Fibroblast of peridontal ligament (primary cell): ENCODE data around the gene SIRT7.
A peak's percentile ranks its signal among the peaks of the same experiment; 100 is the strongest.

Source experiments
- DNase-seq: peaks from one replicate; pipeline ENCODE4 v3.0.0-alpha.2; 2010; ENCODE audit errors: extremely low read depth

Gene SIRT7

DNA sequence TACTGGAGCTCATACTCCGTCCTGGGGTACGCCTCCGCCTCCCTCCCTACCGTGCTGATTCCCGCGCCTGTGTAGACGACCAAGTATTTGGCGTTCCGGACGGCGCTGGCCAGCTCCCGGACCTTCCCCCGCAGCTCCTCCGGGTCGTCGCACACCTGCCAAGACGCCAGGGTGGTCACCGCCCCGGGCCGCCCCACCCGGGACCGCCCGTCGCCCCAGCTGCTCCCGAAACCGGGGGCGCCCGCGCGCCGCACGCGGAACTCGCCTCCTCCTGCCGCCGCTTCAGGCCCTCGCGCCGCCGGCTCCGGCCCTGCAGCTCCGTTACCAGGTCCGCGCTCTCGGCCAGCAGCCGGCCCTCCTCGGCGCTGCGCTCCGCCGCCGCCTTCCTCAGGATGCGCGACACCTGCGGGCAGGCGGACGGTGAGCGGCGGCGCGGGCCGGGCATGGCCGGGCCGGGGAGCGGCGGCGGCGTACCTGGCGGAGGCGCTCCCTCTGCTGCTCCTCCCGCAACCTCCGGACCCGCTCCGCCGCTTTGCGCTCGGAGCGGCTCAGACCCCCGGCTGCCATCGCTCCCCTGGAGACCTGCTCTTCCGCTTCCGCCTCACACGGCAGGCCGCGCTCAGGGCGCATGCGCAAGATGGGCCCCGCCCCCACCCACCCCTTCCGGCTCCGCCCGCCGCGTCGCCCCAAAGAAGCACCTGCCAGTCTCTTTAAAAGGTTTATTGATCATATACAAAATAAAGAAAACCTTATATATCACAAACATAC, at the start of gene SIRT7:
SIRT7 (minus strand) TSS at position 612 of the 768 bp plus-strand sequence; CDS start at position 567, 45 bp downstream.
- peak; percentile 51 for DNase-seq

DNA sequence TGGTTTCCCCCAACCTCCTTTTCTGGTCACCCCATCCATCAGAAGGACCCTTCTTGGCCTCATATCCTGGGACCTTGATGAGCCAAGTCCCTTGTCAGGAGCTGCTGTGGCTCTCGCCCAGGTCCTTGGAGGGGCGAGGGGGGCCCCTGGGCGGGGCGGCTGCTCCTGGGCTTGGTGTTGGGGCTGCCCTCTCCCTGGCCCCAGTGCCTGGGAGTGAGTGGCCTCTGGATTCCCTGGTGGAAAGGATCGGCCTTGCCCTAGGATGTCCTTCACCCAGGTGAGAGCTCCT, 49.2 kb upstream of the SIRT7 start:
- DNase-seq = no peak

DNA sequence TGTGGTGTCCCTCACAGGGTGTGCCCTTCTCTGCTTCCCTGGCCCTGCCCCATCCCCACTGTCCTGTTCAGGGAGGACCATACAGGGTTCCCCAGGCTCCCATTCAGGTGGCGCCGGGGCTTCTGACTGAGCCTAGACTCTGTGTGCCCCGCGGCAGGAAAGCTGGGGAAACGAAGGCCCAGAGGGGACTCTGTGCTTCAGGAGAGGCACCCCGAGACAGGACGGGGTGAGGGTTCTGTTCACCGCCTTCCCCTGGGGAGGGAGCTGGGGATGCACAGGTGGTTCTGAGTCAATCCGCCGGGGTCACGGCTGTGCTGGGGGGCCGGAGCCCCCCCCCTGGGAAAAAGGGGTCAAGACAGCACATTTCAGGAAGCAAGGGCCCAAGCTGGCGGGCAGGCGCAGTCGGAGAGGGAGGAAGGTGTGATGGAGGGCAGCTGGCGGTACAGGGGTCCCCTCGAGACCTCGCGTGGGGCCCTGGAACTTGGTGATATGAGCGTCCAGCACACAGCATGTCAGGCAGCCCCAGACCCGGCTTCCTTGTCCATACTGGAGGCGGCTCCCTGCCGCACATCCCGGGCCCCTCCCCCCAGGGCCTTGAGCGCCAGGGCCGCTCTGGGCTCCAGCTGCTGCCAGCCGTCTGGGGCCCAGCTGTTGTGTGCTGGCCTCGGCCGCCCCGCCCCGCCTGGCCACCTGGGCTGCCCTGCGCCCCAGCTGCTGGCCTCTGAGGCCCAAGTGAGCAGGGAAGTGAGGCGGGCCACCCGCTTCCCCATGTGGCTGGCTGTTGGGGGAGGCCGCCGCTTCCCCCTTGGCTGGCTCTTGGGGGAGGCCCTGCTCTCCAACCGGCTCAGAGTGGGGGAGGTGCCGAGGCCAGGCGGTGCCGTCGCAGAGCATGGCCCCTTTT, 48.6 kb upstream of the SIRT7 start:
- DNase-seq = no peak

GRCh38 chr17:81964081-81964849, 46.3 kb upstream of the SIRT7 start:
- no peak for DNase-seq

- no peak for DNase-seq
Observed at GRCh38 chr17:81962499-81963441, 44.8 kb upstream of the SIRT7 start.

GRCh38 chr17:81961521-81962498, 43.8 kb upstream of the SIRT7 start:
- DNase-seq = no peak

GRCh38 chr17:81961087-81961511, 43.1 kb upstream of the SIRT7 start, which contains the start of gene NOTUM:
Gene NOTUM (minus strand): TSS chr17:81961187. CDS start chr17:81960909, 278 bp downstream.
- DNase-seq = peak; percentile 6

DNA sequence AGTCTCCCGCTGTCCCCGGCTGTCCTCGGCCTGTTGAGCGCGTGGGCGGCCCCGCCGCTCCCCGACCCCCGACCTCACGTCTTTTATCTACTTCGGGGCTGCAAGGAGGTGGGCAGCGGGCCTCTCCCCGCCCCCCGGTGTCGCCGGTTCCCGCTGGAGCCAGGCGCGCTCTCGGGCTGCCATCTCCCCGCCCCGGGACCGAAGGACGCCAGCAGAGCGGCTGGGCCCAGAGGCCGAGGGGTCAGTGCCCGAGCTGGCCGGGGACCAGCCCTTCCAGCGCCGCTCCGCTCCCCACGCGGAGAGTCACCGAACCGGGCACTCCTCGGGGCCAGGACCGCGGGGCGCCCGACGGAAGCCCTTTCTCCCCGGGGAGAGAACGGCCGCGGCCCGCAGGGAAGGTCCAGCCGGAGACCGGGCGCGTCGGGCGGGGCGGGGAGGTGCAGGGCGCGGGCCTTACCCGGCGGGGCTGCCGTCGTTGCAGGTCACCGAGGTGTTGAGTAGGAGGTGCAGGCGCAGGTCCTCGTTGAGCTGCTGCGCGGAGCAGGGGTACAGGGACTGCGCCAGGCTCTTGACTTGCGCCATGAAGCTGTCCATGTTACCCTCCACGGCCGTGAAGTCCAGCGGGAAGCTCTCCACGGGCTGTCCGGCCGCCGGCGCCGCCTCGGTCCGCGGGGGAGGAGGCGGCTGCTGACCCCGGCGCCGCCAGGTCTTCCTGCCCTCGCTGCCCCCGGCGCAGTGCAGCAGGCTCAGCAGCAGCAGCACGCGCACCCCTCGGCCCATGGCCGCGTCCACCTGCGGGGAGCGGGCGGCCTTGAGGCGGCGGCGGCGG, 42.4 kb upstream of the SIRT7 start:
- no peak for DNase-seq

DNA sequence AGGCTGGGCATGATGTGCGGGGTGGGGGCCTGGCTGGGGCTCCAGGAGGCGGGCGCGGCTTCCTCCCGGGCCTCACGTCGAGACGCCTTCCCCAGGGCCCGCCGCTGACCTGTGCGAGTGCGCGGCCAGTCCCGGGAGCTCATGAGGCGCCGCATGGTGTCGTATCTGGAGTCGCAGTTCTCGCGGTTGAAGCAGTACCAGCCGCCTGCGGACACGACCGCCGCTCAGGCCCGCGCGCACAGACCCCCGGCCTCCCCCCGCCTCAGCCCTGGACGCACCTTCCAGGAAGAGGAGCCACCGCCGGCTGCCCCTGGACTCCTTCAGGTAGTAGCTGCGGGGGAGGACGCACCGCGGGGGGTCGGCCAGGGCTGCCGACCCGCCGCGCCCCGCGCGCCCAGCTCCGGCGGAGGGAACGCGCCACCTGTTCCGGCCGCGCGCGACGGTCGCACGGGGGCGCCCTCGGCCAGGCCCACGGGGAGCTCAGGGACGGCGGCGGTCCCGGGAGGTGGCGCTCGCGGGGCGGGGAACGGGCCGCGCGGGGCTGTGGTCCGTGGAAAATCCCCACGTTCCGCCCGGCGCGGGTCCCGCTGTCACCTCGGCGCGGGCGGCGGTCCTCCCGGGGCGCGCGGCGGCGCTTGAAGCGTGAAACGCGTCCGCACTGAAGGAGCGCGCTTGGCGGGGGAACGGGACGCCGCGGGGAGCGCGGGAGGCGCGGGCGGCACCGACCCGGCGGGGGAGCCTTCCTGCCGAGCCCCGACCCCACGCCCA, 41.6 kb upstream of the SIRT7 start:
- DNase-seq = peak; percentile 18

DNA sequence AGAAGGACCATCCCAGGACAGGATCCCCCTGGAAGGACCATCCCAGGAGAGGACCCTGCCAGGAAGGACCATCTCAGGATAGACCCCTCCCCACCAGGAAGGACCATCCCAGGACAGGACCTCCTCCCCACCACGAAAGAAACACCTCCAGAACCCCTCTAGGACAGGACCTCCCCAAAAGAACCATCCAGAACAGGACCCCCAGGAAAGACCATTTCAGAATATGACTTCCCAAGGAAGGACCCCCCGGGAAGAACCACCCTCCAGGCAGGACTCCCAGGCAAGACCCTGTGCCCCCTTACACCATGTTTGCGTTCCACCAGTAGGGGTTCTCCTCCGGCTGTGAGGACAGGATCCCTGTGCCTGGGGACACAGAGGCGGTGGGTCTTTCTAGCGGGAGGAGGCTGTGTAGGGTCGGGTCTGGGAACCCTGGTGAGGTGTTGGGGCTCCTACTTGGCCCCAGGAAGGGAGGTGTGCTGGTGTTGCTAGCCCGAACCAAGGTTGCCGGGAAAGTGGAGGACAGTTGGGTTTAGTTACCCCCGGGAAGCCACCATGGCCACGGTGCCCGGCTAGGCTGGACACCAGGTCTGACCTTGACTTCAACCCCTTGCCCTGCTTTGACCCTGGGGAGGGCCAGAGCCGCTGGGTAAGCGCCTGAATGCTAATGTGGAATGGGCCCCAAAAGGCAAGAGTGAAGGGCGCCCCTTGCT, 40.8 kb upstream of the SIRT7 start:
- no peak for DNase-seq

GRCh38 chr17:81957691-81958432, 39.9 kb upstream of the SIRT7 start:
- no peak for DNase-seq

GRCh38 chr17:81956607-81957589, 38.9 kb upstream of the SIRT7 start:
- no peak for DNase-seq

DNA sequence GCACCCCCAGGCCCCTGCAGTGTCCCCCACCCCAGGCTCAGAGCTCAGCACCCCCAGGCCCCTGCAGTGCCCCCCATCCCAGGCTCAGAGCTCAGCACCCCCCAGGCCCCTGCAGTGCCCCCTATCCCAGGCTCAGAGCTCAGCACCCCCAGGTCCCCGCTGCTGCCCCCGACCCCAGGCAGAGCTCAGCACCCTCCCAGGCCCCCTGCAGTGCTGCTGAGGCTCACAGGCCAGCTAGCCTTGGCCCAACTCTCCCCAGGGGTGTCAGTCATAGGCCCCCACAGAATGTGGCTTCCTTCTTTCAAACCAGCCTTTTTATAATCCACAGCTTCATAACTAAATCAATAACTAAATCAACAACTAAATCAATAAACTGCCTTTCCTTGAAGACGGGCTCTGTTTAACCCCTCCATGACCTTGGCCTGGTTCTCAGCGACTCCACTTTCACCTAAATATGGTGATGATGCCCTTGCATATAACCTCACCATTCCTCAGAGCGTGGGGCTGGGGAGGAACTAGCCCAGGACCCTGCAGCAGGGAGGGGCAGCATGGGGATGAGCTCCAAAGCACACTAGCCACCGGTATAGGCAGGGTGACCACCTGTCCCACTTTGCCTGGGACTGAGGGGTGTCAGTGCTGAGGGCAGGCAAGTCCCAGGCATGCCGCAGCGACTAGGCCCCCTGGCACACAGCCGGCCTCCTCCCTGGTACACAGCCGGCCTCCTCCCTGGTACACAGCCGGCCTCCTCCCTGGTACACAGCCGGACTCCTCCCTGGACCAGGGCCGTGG, 38.0 kb upstream of the SIRT7 start:
- no peak for DNase-seq

DNA sequence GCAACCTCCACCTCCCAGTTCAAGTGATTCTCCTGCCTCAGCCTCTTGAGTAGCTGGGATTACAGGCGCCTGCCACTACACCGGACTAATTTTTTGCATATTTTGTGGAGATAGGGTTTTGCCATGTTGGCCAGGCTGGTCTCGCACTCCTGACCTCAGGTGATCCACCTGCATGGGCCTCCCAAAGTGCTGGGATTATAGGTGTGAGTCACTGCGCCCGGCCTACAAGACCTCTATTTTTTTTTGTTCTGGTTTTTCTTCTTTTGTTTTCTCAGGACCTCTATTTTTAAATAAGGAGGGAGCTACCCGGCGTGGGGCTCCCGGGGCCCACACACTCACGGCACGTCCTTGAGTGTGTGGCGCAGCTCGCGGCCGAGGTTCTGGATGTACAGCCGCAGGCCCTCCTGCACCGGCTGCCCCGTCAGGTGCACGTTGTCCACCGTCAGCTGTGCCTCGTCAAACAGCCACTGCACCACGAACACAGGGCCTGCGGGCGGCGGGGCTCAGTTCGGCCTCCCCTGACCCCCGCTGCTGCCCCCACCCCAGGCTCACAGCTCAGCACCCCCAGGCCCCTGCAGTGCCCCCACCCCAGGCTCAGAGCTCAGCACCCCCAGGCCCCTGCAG, 37.2 kb upstream of the SIRT7 start:
- DNase-seq = no peak
